Panc1 (cell line): ENCODE results near the gene DNAH9.

ENCODE experiments used
- CTCF ChIP-seq: fragments of 450-650 bp; IDR thresholded peaks from 2 replicates; pipeline ENCODE4 v1.5.1; 2017; ENCODE audit warnings: mild to moderate bottlenecking
- POLR2AphosphoS5 ChIP-seq: IDR thresholded peaks from 2 replicates; pipeline ENCODE4 v1.6.1; 2012; ENCODE audit warnings: mild to moderate bottlenecking, low read depth, low read length, moderate library complexity
- SIN3A ChIP-seq: IDR thresholded peaks from 2 replicates; pipeline ENCODE4 v1.6.1; 2012; ENCODE audit warnings: low read depth, mild to moderate bottlenecking, low read length, moderate library complexity, borderline replicate concordance; ENCODE audit not compliant: insufficient read depth
- TCF7L2 ChIP-seq: IDR thresholded peaks from 2 replicates; pipeline ENCODE4 v1.6.1; 2011; ENCODE audit warnings: mild to moderate bottlenecking, low read depth, low read length, inconsistent platforms

- no peak for TF ChIP-seq TCF7L2
- TF ChIP-seq CTCF = no peak
- no peak for TF ChIP-seq POLR2AphosphoS5
- TF ChIP-seq SIN3A = no peak
These were observed 8.6 kb upstream of the DNAH9 start for GRCh38 chr17:11589716-11590115.
